Measurements from ENCODE around the gene ILDR2. TPM values are rescaled to one million over a fixed set of nuclear protein-coding genes. Genes with fewer than 3 reads are reported as not detected.

The ILDR2 gene
- polyA plus RNA-seq, 1 donor (not counting 4 experiments of a cell fraction or from before 2014, with no cell fraction given) = not detected

- dilution Hi-C loops (cut with MboI; ENCODE audit: extremely low pct_ligation_motif_present, low sequenced_read_pairs) = no loop called here
- H3K9me1 ChIP-seq (ENCODE audit: control insufficient read depth, extremely low read depth, insufficient read depth, low read length) = no peaks in the 10 kb centered on the region
- FAIRE-seq (no peak), DNase-seq (ENCODE audit: low read depth, low spot score) (no peak)
- no peaks in the 10 kb centered on the region for H3K9me3 ChIP-seq (ENCODE audit: control insufficient read depth, low read depth, low read length)
- H3K79me2 ChIP-seq (ENCODE audit: control insufficient read depth, insufficient read depth, low read length) = no peaks in the 10 kb centered on the region
- peaks cover 34% of the 10 kb centered on the region for H3K27me3 ChIP-seq (ENCODE audit: control insufficient read depth, extremely low read depth, insufficient read depth, low read length)
- H2AFZ ChIP-seq (ENCODE audit: control insufficient read depth, low read length) = no peak overlapping the region
- no peak overlapping the region for H3K27ac ChIP-seq (ENCODE audit: control insufficient read depth, insufficient read depth, low read length)
- no peak overlapping the region for H3K9ac ChIP-seq (ENCODE audit: control insufficient read depth, extremely low read depth, insufficient read depth, low read length)
- no peak overlapping the region for H3K4me3 ChIP-seq (ENCODE audit: control insufficient read depth in 2 of 3, extremely low read depth in 1 of 3, insufficient read depth in 2 of 3, low read depth in 1 of 3, low read length in 3 of 3)
- peaks cover 3% of the 10 kb centered on the region for H3K4me1 ChIP-seq (ENCODE audit: control insufficient read depth, extremely low read depth, insufficient read depth, low read length)
- H4K20me1 ChIP-seq (ENCODE audit: control insufficient read depth, extremely low read depth, insufficient read depth, low read length) = no peaks in the 10 kb centered on the region
- H3K36me3 ChIP-seq (ENCODE audit: control insufficient read depth in 2 of 2, extremely low read depth in 1 of 2, insufficient read depth in 2 of 2, low read length in 2 of 2) = no peaks in the 10 kb centered on the region
- H3K4me2 ChIP-seq (ENCODE audit: control insufficient read depth, extremely low read depth, insufficient read depth, low read depth, low read length) = no peak overlapping the region
- TF ChIP-seq CTCF (optimal IDR thresholded peaks at IDR 0.05 in 1 of 3, IDR thresholded peaks at IDR 0.05 in 1 of 3, conservative IDR thresholded peaks at IDR 0.05 in 1 of 3; ENCODE audit: extremely low read depth in 1 of 3, insufficient read depth in 2 of 3, low read length in 3 of 3) (no peak), EZH2 (IDR thresholded peaks at IDR 0.05; ENCODE audit: low read length) (no peak)
Observed at GRCh38 chr1:166950156-166950555, 25.2 kb downstream of the ILDR2 start.

DNA sequence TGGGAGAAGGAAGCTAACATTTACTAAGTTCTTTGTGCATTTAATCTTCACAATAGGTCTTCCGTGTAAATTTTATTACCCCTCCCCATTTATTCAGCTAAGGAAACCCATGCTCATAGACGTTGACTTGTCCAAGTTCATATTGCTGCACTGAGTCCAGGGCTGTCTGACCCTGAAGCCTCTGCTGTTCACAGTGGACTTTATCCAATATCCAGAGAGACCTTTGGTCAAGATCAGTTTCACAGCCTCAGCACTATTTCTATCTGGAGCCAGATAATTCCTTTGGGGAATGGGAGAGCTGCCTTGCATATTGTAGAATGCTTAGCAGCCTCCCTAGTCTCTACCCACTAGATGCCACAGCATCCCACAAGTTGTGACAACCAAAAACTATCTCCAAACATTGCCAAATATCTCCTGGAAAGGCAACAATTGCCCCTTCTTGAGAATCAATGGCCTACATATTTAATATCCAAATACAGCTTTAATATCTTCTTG is 26.4 kb downstream of the ILDR2 start:
- Histone ChIP-seq H4K20me1 (ENCODE audit: control insufficient read depth, extremely low read depth, insufficient read depth, low read length) (no peaks in the 10 kb centered on the region), H3K27ac (ENCODE audit: control insufficient read depth, insufficient read depth, low read length) (no peak overlapping the region), H3K4me2 (ENCODE audit: control insufficient read depth, extremely low read depth, insufficient read depth, low read depth, low read length) (no peak overlapping the region), H2AFZ (ENCODE audit: control insufficient read depth, low read length) (no peak overlapping the region), H3K79me2 (ENCODE audit: control insufficient read depth, insufficient read depth, low read length) (no peaks in the 10 kb centered on the region), H3K9ac (ENCODE audit: control insufficient read depth, extremely low read depth, insufficient read depth, low read length) (no peak overlapping the region), H3K36me3 (ENCODE audit: control insufficient read depth in 2 of 2, extremely low read depth in 1 of 2, insufficient read depth in 2 of 2, low read length in 2 of 2) (no peaks in the 10 kb centered on the region), H3K4me3 (ENCODE audit: control insufficient read depth in 2 of 3, extremely low read depth in 1 of 3, insufficient read depth in 2 of 3, low read depth in 1 of 3, low read length in 3 of 3) (no peak overlapping the region), H3K27me3 (ENCODE audit: control insufficient read depth, extremely low read depth, insufficient read depth, low read length) (peaks cover 34% of the 10 kb centered on the region), H3K9me1 (ENCODE audit: control insufficient read depth, extremely low read depth, insufficient read depth, low read length) (no peaks in the 10 kb centered on the region), H3K9me3 (ENCODE audit: control insufficient read depth, low read depth, low read length) (no peaks in the 10 kb centered on the region), H3K4me1 (ENCODE audit: control insufficient read depth, extremely low read depth, insufficient read depth, low read length) (peaks cover 3% of the 10 kb centered on the region)
- FAIRE-seq (no peak), DNase-seq (ENCODE audit: low read depth, low spot score) (no peak)
- TF ChIP-seq EZH2 (IDR thresholded peaks at IDR 0.05; ENCODE audit: low read length) (no peak), CTCF (optimal IDR thresholded peaks at IDR 0.05 in 1 of 3, IDR thresholded peaks at IDR 0.05 in 1 of 3, conservative IDR thresholded peaks at IDR 0.05 in 1 of 3; ENCODE audit: extremely low read depth in 1 of 3, insufficient read depth in 2 of 3, low read length in 3 of 3) (no peak)
- dilution Hi-C loops (cut with MboI; ENCODE audit: extremely low pct_ligation_motif_present, low sequenced_read_pairs) = no loop called here
